ENCODE measurements around the gene LENG1.
"Not testable (repeated sequence)": the region's sequence is repeated elsewhere in the genome, so short reads cannot be mapped to it uniquely, and the experiment has no call there.

DNA sequence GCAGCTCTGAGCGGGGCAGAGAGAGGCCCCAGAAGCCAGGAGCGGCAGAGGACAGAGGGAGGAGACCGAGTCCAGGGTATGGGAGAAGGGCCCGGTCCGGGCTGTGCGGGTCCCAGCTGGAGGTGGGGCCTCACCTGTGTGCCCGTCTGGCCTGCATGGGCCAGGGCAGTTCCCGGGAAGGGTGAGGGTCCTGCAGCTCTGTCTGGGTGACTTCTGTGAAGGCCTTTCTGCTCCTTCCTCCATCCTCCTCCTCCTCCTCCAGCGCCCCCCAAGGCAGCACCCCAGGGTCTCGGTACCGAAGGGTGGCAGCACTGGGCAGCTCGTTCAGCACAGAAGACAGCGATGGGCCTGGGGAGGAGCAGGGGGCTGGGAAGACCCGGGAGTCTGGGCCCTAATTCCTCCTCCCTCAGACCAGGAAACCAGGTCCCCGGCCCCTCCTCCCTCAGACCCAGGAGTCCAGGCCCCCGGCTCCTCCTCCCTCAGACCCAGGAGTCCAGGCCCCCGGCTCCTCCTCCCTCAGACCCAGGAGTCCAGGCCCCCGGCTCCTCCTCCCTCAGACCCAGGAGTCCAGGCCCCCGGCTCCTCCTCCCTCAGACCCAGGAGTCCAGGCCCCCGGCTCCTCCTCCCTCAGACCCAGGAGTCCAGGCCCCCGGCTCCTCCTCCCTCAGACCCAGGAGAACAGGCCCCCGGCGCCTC, 12.4 kb upstream of the LENG1 start:
- TF ChIP-seq EZH2 (IDR thresholded peaks at IDR 0.05; ENCODE audit: insufficient read depth, poor library complexity, severe bottlenecking); EZH2phosphoT487 (IDR thresholded peaks at IDR 0.05; ENCODE audit: insufficient read depth, low read depth): not testable (repeated sequence)

All from GM23248 (cell line).